SK-N-SH (cell line): ENCODE results near the gene TRIP13.

ENCODE experiments used
- EP300 ChIP-seq, 2 experiments: IDR thresholded peaks; 2 replicates each; pipeline versions ENCODE4 v1.4.0 to v1.6.1; 2012; ENCODE audit warnings: borderline replicate concordance in 1 of 2, low read depth in 1 of 2, low read length in 1 of 2
- GABPA ChIP-seq: IDR thresholded peaks from 2 replicates; pipeline ENCODE4 v1.4.0; 2012; ENCODE audit warnings: low read depth, mild to moderate bottlenecking
- POLR2AphosphoS5 ChIP-seq: IDR thresholded peaks from 2 replicates; pipeline ENCODE4 v1.6.1; 2012; ENCODE audit warnings: low read depth, low read length
- YY1 ChIP-seq: IDR thresholded peaks from 2 replicates; pipeline ENCODE4 v1.4.0; 2012; ENCODE audit warnings: low read depth, mild to moderate bottlenecking
- TF ChIP-seq, protein P1 (sequence below): fragments of 200-600 bp; sonication (generic); IDR thresholded peaks from 2 replicates; pipeline ENCODE4 v1.6.1; 2017; ENCODE audit warnings: antibody characterized with exemption, mild to moderate bottlenecking, moderate library complexity
- TF ChIP-seq, protein P2 (sequence below): fragments of 150-350 bp; IDR thresholded peaks from 2 replicates; pipeline ENCODE4 v1.6.1; 2017; ENCODE audit warnings: antibody characterized with exemption, low read length, low read depth, borderline replicate concordance
- TF ChIP-seq, protein P3 (sequence below): IDR thresholded peaks from 2 replicates; pipeline ENCODE4 v1.4.0; 2012; ENCODE audit warnings: low read depth, borderline replicate concordance

DNA sequence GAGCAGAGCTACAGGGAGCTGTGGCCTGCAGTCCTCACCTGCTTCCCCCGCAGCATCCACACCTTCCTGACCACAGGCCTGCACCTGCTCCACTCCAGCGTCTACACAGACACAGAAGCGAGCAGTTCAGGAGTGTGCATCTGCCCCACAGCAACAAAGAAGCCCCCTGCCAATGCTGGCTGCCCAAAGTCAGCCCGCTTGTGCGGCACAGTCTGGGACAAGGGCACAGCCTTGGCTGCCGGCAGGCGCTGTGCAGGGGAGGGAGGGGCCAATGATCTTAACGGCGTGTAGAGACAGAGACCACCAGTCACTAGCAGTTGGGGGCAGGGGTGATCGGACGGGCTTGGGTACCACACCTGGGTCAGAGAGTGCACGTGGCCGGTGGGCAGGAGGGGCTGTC lies 6.6 kb upstream of the TRIP13 start:
- TF ChIP-seq YY1 (no peak), POLR2AphosphoS5 (no peak), GABPA (no peak), EP300 (IDR thresholded peaks at IDR 0.05; ENCODE audit: borderline replicate concordance in 1 of 2, low read depth in 1 of 2, low read length in 1 of 2) (no peak)
- TF ChIP-seq, protein P1, sequence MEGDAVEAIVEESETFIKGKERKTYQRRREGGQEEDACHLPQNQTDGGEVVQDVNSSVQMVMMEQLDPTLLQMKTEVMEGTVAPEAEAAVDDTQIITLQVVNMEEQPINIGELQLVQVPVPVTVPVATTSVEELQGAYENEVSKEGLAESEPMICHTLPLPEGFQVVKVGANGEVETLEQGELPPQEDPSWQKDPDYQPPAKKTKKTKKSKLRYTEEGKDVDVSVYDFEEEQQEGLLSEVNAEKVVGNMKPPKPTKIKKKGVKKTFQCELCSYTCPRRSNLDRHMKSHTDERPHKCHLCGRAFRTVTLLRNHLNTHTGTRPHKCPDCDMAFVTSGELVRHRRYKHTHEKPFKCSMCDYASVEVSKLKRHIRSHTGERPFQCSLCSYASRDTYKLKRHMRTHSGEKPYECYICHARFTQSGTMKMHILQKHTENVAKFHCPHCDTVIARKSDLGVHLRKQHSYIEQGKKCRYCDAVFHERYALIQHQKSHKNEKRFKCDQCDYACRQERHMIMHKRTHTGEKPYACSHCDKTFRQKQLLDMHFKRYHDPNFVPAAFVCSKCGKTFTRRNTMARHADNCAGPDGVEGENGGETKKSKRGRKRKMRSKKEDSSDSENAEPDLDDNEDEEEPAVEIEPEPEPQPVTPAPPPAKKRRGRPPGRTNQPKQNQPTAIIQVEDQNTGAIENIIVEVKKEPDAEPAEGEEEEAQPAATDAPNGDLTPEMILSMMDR: no peak
- TF ChIP-seq, protein P2, sequence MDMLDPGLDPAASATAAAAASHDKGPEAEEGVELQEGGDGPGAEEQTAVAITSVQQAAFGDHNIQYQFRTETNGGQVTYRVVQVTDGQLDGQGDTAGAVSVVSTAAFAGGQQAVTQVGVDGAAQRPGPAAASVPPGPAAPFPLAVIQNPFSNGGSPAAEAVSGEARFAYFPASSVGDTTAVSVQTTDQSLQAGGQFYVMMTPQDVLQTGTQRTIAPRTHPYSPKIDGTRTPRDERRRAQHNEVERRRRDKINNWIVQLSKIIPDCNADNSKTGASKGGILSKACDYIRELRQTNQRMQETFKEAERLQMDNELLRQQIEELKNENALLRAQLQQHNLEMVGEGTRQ: no peak
- TF ChIP-seq, protein P3, sequence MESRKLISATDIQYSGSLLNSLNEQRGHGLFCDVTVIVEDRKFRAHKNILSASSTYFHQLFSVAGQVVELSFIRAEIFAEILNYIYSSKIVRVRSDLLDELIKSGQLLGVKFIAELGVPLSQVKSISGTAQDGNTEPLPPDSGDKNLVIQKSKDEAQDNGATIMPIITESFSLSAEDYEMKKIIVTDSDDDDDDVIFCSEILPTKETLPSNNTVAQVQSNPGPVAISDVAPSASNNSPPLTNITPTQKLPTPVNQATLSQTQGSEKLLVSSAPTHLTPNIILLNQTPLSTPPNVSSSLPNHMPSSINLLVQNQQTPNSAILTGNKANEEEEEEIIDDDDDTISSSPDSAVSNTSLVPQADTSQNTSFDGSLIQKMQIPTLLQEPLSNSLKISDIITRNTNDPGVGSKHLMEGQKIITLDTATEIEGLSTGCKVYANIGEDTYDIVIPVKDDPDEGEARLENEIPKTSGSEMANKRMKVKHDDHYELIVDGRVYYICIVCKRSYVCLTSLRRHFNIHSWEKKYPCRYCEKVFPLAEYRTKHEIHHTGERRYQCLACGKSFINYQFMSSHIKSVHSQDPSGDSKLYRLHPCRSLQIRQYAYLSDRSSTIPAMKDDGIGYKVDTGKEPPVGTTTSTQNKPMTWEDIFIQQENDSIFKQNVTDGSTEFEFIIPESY: no peak
